ENCODE measurements around the gene UROC1.

Gene UROC1

GRCh38 chr3:126468028-126468891 is 49.3 kb downstream of the UROC1 start:
- Histone ChIP-seq H3K27me3 (ENCODE audit: control insufficient read depth, insufficient read depth, low read length) (no peaks in the 10 kb centered on the region), H3K9ac (no peak overlapping the region), H3K79me2 (peaks cover 63% of the 10 kb centered on the region), H3K4me2 (ENCODE audit: low read length) (no peak overlapping the region), H3K36me3 (ENCODE audit: control insufficient read depth, insufficient read depth, low read length) (no peaks in the 10 kb centered on the region), H3K4me3 (ENCODE audit: low read depth, low read length) (no peak overlapping the region), H3K9me3 (ENCODE audit: control insufficient read depth, low read length) (no peaks in the 10 kb centered on the region), H3K27ac (no peak overlapping the region), H3K4me1 (peaks cover 9% of the 10 kb centered on the region), H2AFZ (no peak overlapping the region)
- TF ChIP-seq CTCF (IDR thresholded peaks at IDR 0.05): no peak

- Histone ChIP-seq H3K4me2 (ENCODE audit: low read length) (no peak overlapping the region), H3K9me3 (ENCODE audit: control insufficient read depth, low read length) (no peaks in the 10 kb centered on the region), H3K79me2 (peaks cover 57% of the 10 kb centered on the region), H2AFZ (no peak overlapping the region), H3K4me1 (peaks cover 3% of the 10 kb centered on the region), H3K9ac (no peak overlapping the region), H3K36me3 (ENCODE audit: control insufficient read depth, insufficient read depth, low read length) (no peaks in the 10 kb centered on the region), H3K27ac (no peak overlapping the region), H3K27me3 (ENCODE audit: control insufficient read depth, insufficient read depth, low read length) (no peaks in the 10 kb centered on the region), H3K4me3 (ENCODE audit: low read depth, low read length) (no peak overlapping the region)
- TF ChIP-seq CTCF (IDR thresholded peaks at IDR 0.05): no peak
Observed at GRCh38 chr3:126467611-126467955, 50.0 kb downstream of the UROC1 start.

DNA sequence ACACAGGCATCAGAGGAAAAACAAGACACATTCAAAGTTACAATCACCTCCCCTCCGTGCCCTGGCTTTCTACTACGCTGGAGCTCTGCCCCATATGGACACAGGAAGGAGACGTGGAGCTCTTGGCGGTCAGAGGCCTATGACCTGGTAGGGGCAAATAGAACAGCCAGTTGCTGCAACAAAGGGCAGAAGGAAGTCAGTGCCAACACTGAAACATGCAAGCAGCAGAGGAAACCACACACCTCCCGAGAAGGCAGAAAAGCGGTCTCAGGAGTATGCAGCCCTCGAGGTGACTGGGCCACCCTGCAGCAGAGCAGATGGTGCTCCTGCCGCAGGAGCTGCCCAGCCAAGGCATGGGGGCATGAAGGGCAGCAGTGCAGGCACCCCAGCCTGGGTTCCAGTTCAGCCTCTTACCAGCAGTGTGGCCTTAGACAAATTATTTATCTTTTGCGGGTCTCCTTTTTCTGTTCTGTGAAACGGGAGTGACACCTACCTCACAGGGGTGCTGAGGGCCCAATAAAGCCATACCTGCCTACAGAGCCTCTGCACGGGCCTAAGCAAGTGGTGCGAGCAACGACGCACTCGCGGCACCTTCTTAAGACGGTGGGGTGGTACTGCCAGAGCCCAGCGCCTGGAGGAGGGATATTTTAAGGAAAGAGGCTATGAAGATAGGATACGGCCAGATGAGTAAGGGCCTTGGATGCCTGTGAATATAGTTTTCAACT is 50.5 kb downstream of the UROC1 start:
- no peaks in the 10 kb centered on the region for H3K4me1 ChIP-seq
- no peak overlapping the region for H3K4me2 ChIP-seq (ENCODE audit: low read length)
- TF ChIP-seq CTCF (IDR thresholded peaks at IDR 0.05): no peak

GRCh38 chr3:126465928-126466544 is 51.5 kb downstream of the UROC1 start:
- H3K9ac ChIP-seq: no peak overlapping the region
- no peak overlapping the region for H3K4me2 ChIP-seq (ENCODE audit: low read length)
- H3K36me3 ChIP-seq (ENCODE audit: control insufficient read depth, insufficient read depth, low read length): no peaks in the 10 kb centered on the region
- no peaks in the 10 kb centered on the region for H3K4me1 ChIP-seq
- H2AFZ ChIP-seq: no peak overlapping the region
- no peak overlapping the region for H3K27ac ChIP-seq
- peaks cover 60% of the 10 kb centered on the region for H3K79me2 ChIP-seq
- no peaks in the 10 kb centered on the region for H3K27me3 ChIP-seq (ENCODE audit: control insufficient read depth, insufficient read depth, low read length)
- H3K4me3 ChIP-seq (ENCODE audit: low read depth, low read length): no peak overlapping the region
- no peaks in the 10 kb centered on the region for H3K9me3 ChIP-seq (ENCODE audit: control insufficient read depth, low read length)
- TF ChIP-seq CTCF (IDR thresholded peaks at IDR 0.05): no peak

More for the DNA sequence above, 50.5 kb downstream of the UROC1 start:
- Histone ChIP-seq H2AFZ (no peak overlapping the region), H3K27me3 (ENCODE audit: control insufficient read depth, insufficient read depth, low read length) (no peaks in the 10 kb centered on the region), H3K9ac (no peak overlapping the region), H3K4me3 (ENCODE audit: low read depth, low read length) (no peak overlapping the region), H3K9me3 (ENCODE audit: control insufficient read depth, low read length) (no peaks in the 10 kb centered on the region), H3K36me3 (ENCODE audit: control insufficient read depth, insufficient read depth, low read length) (no peaks in the 10 kb centered on the region), H3K27ac (no peak overlapping the region), H3K79me2 (peaks cover 57% of the 10 kb centered on the region)
